GM10266 (cell line): ENCODE data around the gene GYPC.
A peak's percentile ranks its signal among the peaks of the same experiment; 100 is the strongest.

Experiments
- DNase-seq: peaks from one replicate; pipeline ENCODE4 v3.0.0; 2012; ENCODE audit errors: extremely low spot score
- CTCF ChIP-seq: IDR thresholded peaks from 2 replicates; pipeline ENCODE4 v1.5.1; 2012; ENCODE audit warnings: mild to moderate bottlenecking, low read depth; ENCODE audit not compliant: control insufficient read depth, insufficient read depth; ENCODE audit errors: missing control alignments

Gene GYPC

GRCh38 chr2:126652323-126652891 is 3.6 kb upstream of the GYPC start:
- DNase-seq, result no peak
- TF ChIP-seq CTCF, result no peak

GRCh38 chr2:126653109-126653508 is 2.8 kb upstream of the GYPC start:
- no peak for DNase-seq
- no peak for TF ChIP-seq CTCF

- no peak for TF ChIP-seq CTCF
- no peak for DNase-seq
Measured at GRCh38 chr2:126653761-126654160, 2.2 kb upstream of the GYPC start.

GRCh38 chr2:126655051-126655450 is 907 bp upstream of the GYPC start:
- TF ChIP-seq CTCF, result no peak
- no peak for DNase-seq

GRCh38 chr2:126656431-126657147 is 631 bp downstream of the GYPC start:
- peak; percentile 62 for DNase-seq
- TF ChIP-seq CTCF, result no peak

GRCh38 chr2:126657148-126657635 is 1.2 kb downstream of the GYPC start:
- TF ChIP-seq CTCF, result no peak
- peak; percentile 51 for DNase-seq

GRCh38 chr2:126657636-126658318 is 1.8 kb downstream of the GYPC start:
- no peak for TF ChIP-seq CTCF
- peak; percentile 77 for DNase-seq
